ENCODE measurements around the gene UBC.
"Not testable (repeated sequence)": the region's sequence is repeated elsewhere in the genome, so short reads cannot be mapped to it uniquely, and the experiment has no call there.

UBC gene

GRCh38 chr12:124914392-124915238 lies at the start of gene UBC:
Gene UBC (minus strand): TSS chr12:124914650. CDS start chr12:124913771, 879 bp downstream.
- DNase-seq, result no peak

- no peak for DNase-seq
Observed at GRCh38 chr12:124963211-124963610, 48.8 kb upstream of the UBC start.

GRCh38 chr12:124961055-124961454 lies 46.6 kb upstream of the UBC start:
- DNase-seq, result no peak

GRCh38 chr12:124956571-124956970 lies 42.1 kb upstream of the UBC start:
- no peak for DNase-seq

GRCh38 chr12:124954771-124955170 lies 40.3 kb upstream of the UBC start:
- no peak for DNase-seq

GRCh38 chr12:124953689-124954405 lies 39.4 kb upstream of the UBC start:
- no peak for DNase-seq

- no peak for DNase-seq
Observed at GRCh38 chr12:124952801-124953200, 38.4 kb upstream of the UBC start.

- no peak for DNase-seq
Observed at GRCh38 chr12:124952295-124952694, 37.8 kb upstream of the UBC start.

GRCh38 chr12:124949779-124950728 lies 35.6 kb upstream of the UBC start:
- no peak for DNase-seq

GRCh38 chr12:124949066-124949465 lies 34.6 kb upstream of the UBC start:
- no peak for DNase-seq

GRCh38 chr12:124947561-124948398 lies 33.3 kb upstream of the UBC start:
- no peak for DNase-seq

- no peak for DNase-seq
Observed at GRCh38 chr12:124947013-124947412, 32.6 kb upstream of the UBC start.

GRCh38 chr12:124946447-124946793 lies 32.0 kb upstream of the UBC start:
- no peak for DNase-seq

- no peak for DNase-seq
Observed at GRCh38 chr12:124941170-124941527, 26.7 kb upstream of the UBC start.

GRCh38 chr12:124940393-124941169 lies 26.1 kb upstream of the UBC start:
- no peak for DNase-seq

- no peak for DNase-seq
Observed at GRCh38 chr12:124940143-124940392, 25.6 kb upstream of the UBC start.

GRCh38 chr12:124939421-124940142 lies 25.1 kb upstream of the UBC start:
- DNase-seq, result no peak

- DNase-seq, result no peak
Observed at GRCh38 chr12:124939079-124939420, 24.6 kb upstream of the UBC start.

- no peak for DNase-seq
Observed at GRCh38 chr12:124938587-124938986, 24.1 kb upstream of the UBC start.

GRCh38 chr12:124938108-124938507 lies 23.7 kb upstream of the UBC start:
- DNase-seq, result no peak

GRCh38 chr12:124931528-124931927 lies 17.1 kb upstream of the UBC start:
- not testable (repeated sequence) for DNase-seq
